GM18519 (cell line): ENCODE data around the gene ACO2.
"Not testable (repeated sequence)": the region's sequence is repeated elsewhere in the genome, so short reads cannot be mapped to it uniquely, and the experiment has no call there.

ENCODE experiments used
- ATAC-seq: cut with Tn5 transposase; IDR thresholded peaks from one replicate; pipeline ENCODE4 v1.9.1; 2021; ENCODE audit warnings: mild to moderate bottlenecking, moderate library complexity; ENCODE audit not compliant: unreplicated experiment, low FRiP score

Gene ACO2

DNA sequence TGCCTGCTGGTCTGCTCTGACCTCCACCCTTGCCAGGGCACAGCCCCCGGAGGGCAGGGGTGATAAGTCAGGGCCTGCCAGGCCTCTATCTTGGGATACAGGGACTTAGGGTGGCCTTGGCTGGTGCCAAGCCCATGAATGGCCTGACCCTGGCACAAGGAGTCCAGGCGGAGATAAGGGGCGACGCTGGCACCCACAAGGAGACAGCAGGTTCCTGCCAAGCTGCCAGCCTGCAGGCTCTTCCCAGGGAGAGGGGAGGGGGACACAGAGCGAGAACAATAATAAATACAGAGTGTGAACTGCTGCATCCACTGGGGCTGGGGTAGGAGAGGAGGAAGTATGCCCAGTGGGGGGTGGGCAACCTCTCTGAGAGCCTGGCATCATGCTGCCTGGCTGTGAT is 92.9 kb downstream of the ACO2 start:
- ATAC-seq = no peak

DNA sequence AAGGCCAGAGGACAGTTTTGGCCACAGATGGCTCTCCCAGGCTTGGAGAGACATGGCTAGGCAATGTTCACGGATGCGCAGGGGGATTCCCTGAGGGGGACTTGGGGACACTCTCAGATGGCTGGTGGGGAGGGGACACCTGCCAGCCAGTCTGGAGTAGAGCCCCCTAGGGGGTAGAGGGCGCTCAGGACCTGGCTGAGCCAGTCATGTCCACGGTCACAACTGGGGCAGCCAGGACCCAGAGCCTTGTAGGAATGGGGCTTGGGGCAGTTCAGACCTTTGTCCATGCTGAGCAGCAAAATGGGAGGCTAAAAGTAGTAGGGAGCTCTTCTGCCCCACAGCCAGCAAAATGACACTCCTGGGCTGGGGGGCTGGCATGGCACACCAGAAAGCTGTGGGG is 93.5 kb downstream of the ACO2 start:
- no peak for ATAC-seq

DNA sequence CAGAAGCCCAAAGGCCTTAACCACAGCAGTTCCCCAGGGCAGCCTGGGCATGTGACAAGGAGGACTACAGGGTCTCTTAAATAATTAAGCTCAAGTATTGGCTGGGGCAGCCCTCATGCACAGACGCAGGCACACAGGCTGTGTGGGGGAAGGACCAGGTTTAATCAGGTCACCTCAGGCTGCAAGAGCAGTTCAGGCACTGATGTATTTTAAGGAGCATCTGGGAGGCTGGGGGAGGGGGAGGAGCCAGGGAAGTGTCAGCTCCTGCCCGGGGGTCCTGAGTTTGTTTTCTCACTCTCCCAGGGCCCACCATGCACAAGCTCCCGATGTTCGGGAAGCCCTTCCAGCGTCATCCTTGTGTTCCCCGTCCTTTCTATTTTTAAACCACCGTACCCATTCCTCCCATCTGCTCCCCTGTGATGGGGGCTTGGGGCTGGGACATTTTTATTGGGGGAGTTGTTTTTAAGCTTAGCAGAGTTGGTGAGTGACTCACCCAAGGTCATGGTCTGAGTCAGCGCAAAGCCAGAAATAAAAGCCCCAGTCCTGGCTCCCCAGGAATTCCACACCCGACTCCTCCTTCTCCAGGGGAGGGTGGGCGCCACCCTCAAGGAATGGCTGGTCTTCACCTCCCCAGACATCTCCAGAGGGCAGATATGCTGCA is 94.3 kb downstream of the ACO2 start:
- no peak for ATAC-seq

DNA sequence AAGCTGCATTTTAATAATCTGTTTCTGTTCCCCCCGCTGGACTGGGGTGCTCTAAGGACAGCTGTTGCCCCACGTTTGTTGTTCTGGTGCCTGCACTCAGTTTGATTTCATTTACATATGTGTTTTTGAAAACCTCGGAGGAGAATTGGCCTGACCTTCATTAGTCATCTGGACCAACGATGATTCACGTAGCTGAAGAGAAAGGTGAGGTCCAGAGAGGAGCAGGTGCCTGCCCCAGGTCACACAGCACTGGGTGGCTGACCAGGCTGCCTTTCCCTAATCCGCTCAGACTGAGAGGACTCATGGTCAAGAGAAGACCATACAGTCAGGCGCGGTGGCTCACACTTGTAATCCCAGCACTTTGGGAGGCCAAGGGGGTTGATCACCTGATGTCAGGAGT is 95.6 kb downstream of the ACO2 start:
- ATAC-seq = no peak

DNA sequence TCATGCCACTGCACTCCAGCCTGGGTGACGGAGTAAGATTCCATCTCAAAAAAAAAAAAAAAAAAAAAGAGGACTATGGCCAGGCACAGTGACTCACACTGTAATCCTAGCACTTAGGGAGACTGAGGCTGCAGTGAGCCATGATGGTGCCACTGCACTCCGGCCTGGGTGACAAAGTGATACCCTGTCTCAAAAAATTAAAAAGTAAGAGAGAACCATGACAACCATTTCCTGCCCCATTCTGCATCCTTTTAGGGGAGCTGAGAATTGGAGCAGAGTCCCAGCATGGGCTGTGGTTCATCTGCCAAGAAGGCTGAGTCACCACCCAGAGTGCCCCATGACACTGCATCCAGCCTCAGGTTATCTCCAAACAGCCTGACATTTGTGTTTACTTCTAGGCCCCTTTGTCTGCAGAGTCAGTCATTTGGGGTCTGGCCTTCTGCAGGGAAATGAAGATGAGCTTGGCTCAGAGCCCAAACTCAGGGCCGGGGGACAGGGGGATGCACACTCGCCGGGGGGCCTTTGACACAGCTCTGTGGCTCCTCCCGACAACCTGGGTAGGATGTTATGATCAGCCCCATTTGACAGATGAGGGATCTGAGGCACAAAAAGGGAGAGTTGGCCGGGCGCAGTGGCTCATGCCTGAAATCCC is 96.6 kb downstream of the ACO2 start:
- ATAC-seq = no peak

DNA sequence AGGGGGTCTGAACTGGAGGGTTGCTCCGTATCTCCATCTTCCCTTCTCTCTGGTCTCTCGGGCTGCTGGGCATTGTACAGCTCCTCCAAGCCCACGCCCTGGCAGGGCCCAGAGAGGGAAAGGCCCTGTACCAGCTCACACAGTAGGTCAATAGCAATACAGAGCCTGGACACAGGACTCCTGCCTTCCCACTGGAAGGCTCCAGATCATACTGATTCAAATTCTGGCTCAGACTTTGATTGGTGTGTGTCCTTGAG is 98.5 kb downstream of the ACO2 start:
- ATAC-seq = no peak

DNA sequence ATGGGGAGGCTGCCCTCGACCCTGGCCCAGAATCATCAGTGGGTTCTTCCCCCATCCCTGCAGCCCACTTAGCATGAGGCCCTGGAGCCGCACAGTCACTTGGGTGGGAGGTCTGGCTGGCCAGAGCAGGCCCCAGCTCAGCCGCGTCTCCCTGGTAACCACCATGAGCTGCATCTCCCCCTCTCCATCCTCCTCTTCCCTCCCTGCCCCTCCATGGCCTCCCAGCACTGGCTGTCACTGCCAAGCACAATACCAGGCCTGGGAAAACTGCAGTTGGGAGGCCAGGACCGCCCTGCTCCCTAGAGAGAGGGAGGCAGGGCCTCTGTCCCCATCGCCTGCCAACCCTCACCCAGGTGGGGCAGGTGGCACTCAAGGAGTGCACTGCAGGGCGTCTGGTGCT is 99.9 kb downstream of the ACO2 start:
- no peak for ATAC-seq

DNA sequence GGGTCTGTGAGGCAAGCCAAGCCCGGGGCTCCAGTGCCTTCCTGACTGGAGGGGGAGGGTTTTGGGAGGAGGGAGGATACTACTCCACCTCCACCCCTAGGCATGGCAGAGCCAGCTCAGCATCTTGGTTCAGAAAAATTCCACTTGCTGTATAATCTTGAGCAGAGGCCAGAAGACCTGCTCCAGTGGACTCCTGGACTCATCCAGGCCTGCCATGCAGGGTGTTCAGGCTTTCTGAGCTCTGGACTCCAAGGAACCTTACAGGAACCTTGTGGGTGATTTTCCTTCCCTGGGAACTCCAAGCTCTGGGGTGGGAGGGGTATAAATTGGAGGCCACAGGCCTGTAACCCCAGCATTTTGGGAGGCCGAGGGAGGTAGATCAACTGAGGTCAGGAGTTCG is 101.3 kb downstream of the ACO2 start:
- no peak for ATAC-seq

DNA sequence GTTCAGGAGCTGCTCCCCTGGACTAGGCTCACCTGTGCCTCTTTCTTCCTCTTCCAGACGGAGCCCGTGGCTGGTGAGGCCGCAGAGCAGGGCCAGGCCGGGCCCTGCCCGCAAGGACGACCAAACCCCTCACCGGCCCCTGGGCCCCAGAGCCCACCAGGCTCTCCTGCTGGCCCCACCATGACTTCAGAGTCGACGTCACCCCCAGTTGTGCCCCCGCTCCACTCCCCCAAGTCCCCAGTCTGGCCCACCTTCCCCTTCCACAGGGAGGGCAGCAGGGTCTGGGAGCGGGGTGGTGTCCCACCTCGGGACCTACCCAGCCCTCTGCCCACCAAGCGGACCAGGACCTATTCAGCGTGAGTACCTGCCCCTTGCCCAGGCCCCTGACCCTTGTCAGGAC is 102.9 kb downstream of the ACO2 start:
- ATAC-seq = no peak

DNA sequence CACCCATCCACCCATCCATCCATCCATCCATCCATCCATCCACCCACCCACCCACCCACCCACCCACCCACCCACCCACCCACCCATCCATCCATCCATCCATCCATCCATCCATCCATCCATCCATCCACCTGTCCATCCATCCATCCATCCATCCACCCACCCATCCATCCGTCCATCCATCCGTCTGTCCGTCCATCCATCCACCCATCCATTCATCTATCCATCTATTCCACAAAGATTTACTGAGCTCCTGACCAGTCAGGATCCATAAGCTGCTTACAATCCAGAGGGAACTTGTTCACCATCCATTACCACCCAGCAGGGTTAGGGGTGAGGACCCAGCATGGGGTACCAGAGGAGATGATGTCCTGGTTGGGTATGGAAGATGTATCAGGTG is 103.4 kb downstream of the ACO2 start:
- not testable (repeated sequence) for ATAC-seq

DNA sequence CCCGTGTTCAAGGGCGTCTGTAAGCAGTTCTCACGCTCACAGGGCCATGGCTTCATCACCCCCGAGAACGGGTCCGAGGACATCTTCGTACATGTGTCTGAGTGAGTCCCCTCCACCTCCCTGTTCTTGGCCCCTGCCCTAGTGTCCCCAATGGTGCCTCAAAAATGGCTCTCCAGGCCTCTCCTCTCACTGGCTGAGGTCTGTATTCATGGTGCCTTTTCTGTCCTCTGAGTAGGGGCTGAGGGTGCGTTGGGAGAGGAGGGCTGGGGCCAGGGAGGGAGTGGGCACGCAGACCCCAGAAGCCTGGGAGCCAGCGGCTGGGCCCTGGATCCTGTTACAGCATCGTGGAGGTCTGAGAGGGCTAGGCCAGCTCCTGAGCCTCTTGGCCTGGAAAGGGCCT is 104.8 kb downstream of the ACO2 start:
- ATAC-seq = no peak

DNA sequence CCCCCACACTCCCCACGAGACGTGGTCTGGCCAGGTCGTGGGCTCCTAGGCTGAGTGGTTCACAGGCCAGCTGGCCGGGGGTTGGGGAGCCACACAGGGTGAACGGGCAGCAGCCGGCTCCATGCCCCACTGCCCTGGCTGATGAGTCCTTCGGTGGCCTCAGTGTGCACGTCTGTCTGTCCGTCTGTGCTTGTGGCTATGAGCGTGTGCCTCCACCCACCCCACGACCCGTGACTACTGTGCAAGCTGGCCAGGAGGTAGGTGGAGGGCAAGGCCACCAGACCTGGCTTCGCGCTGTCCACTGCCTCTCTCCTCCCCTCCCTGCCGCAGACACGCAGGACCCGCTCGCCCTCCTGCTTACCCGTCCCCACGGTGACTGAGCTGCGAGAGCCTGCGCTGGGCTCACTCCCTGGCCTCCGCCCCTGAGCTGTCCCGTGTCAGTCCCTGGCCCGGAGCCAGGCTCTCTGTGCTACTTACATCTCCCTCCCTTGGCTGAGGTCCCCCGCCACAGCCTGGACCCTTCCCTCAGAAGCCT is 106.0 kb downstream of the ACO2 start:
- ATAC-seq = no peak

DNA sequence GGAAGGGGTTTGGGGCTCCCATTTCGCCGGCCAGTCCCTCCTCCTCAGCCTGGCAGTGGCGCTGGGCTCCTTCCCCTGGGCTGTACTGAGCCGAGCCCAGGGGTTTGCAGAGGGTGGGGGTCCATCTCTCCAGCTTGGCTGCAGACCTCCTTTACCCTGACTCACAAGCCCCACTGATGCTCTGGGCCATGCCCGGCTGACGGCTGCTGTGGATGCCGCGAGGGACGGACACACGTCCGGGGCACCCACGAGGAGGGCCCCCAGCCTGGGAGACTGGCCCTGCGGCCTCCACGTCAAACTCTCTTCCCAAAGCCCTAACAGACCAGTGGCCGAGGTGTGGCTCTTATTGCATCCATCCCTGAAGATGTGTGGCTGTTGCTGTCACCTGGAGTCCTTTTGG is 106.6 kb downstream of the ACO2 start:
- no peak for ATAC-seq

DNA sequence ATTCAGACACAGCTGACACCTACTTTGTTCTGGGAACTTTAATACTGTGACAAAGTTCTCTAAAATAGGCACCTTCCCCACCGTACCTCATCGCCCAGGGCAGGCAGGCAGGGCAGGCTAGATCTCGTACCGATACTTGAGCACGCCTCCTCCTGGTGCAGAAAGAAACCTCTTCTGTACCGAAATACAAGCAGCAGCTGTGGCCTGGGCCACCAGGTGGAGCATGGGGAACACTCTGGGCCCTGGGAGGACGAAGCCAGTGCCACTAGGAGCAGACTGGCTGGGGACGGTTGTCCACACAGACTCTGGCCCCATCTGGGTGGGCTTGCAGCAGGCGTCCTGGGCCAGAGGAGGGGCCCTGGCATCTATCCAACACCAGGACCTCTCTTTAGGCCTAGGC is 108.0 kb downstream of the ACO2 start:
- ATAC-seq = no peak

DNA sequence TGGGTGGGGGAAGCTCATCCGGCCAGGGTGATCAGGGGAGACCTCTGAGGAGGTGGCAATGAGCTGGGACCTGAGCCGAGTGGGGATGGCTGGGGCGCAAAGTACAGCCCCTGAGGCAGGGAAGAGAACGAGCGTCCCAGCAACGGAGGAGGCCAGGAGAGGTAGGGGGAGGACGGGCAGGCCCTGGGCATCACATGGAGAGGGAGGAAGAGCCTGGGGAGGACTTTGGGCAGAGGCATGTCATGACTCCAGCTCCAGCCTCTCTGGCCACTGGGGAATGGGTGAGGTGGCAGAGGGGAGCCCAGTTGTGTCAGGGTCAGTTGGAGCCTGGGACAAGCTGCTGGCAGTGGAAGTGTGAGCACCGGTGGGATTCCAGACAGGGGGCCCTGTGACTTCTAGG is 109.2 kb downstream of the ACO2 start:
- no peak for ATAC-seq
